GM12874 (cell line): ENCODE data around the gene KBTBD2.

Experiments used
- TF ChIP-seq, protein P1 (sequence below): IDR thresholded peaks from 2 replicates; pipeline ENCODE4 v1.5.1; 2011; ENCODE audit warnings: low read depth, mild to moderate bottlenecking, control low read depth, low read length, moderate library complexity; ENCODE audit not compliant: insufficient read depth

Gene KBTBD2

DNA sequence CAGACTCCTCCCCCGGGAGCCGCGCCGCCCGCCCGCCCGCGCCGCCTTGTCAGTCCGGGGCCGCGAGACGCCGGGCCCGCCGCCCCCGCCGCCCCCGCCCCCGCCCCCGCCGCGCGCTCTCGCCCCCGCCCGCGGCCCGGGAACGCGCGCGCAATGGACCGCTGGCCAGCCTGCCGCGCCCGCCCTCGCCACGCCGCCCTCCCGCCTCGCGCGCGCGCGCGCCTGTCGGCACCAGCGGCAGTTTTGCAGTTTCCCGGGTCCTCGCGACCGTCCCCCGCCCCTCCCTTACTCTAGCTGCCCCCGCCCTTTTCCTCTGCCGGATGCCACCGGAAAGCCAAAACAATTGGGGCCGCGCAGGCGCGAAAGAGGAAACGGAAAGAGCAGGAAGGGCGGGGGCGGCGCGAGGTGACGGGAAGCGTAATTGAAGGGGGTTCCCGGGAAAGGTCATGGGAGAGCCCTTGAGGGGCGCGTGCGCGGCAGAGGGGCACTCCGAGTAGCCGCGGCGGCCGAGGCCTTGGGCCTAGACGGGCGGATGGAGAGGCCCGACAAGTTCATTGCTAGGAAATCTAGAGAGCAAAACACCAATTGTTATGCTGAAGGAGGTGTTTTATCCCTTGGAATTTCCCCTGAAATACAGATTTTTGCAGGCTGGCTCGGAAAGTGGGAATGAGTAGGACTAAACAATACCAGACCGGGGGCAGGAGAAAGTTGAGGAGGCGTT, 400 bp upstream of the KBTBD2 start:
- TF ChIP-seq, protein P1, sequence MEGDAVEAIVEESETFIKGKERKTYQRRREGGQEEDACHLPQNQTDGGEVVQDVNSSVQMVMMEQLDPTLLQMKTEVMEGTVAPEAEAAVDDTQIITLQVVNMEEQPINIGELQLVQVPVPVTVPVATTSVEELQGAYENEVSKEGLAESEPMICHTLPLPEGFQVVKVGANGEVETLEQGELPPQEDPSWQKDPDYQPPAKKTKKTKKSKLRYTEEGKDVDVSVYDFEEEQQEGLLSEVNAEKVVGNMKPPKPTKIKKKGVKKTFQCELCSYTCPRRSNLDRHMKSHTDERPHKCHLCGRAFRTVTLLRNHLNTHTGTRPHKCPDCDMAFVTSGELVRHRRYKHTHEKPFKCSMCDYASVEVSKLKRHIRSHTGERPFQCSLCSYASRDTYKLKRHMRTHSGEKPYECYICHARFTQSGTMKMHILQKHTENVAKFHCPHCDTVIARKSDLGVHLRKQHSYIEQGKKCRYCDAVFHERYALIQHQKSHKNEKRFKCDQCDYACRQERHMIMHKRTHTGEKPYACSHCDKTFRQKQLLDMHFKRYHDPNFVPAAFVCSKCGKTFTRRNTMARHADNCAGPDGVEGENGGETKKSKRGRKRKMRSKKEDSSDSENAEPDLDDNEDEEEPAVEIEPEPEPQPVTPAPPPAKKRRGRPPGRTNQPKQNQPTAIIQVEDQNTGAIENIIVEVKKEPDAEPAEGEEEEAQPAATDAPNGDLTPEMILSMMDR, result no peak

DNA sequence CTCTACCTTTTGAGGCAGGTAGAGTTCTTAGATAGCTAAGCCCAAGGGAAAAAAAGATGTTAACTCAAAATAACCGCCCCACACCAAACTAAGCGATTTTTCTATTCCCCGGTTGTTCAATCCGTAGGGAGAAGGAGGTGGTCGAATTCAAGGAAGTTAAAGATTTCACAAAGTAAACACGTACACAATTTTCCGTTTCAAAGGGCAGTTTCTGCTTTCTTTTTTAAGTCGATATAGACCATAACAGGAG, 842 bp downstream of the KBTBD2 start:
- TF ChIP-seq, protein P1, result no peak

DNA sequence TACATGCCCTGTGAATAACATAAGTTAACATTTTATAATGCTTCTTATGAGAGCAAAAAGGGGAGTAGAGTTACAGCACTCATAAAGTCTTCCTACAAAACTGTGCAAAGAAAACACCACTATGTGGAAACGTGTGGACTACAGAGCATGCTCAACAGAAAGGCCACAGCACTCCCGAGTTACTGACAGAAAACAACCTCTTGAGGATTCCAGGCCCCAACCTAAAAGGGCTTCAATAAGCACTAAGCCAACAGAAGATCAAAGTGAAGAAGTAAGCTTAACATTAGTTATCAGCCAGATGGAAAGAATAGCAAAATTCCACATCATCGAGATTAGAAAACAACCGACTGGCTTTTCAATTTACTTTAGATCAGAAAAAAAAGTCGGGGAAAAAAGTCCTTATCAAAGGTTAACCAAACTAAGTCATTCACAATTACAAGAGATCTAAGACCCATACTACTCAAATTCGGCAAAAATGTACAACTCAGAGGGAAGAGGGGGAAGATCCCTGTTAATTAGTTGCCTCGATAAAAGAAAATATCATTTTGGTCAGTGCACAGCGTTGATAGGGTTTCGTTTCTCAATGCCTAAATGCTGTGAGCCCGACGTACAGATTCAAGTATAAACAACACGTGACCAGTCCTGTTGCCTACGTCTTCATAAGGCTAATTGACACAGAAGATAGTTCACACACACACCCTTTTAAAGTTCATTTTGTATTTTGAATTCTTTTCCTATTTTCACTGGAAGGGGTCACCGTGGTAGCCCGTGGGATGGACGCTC, 1.4 kb downstream of the KBTBD2 start:
- TF ChIP-seq, protein P1, result no peak

DNA sequence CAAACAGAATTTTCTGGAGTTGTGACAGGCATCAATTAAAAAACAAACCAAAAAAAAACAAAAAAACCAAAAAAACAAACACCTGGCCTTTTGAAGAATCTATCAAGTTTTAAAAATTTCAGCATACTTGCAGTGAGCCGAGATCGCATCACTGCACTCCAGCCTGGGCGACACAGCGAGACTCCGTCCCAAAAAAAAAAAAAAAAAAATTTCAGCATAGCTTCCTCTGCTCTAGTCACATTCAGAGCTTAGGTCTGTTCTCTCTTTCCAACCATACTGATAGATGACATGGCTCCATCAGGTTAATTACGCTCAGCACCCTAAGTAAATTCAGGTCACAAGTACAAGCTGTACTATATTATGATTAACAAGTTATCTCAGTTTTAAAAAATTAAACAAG, 3.1 kb downstream of the KBTBD2 start:
- TF ChIP-seq, protein P1, result no peak

DNA sequence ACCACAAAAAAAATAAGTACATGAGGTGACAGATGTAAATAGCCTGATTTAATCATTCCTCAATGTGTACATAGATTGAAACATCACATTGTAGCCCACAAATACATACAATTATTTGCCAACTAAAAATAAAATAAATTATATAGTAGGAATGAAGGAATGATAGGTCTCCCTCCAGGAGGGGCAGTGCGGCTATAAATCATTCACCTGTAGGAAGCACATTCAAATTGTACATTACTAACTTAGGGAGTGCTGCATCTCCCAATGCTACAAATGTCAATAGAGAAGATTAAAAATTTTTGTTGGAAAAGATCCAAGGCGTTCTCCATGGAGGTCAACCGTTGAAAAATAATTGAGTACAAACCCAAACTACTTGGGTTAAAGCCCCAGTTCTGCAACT, 4.2 kb downstream of the KBTBD2 start:
- TF ChIP-seq, protein P1, result no peak

DNA sequence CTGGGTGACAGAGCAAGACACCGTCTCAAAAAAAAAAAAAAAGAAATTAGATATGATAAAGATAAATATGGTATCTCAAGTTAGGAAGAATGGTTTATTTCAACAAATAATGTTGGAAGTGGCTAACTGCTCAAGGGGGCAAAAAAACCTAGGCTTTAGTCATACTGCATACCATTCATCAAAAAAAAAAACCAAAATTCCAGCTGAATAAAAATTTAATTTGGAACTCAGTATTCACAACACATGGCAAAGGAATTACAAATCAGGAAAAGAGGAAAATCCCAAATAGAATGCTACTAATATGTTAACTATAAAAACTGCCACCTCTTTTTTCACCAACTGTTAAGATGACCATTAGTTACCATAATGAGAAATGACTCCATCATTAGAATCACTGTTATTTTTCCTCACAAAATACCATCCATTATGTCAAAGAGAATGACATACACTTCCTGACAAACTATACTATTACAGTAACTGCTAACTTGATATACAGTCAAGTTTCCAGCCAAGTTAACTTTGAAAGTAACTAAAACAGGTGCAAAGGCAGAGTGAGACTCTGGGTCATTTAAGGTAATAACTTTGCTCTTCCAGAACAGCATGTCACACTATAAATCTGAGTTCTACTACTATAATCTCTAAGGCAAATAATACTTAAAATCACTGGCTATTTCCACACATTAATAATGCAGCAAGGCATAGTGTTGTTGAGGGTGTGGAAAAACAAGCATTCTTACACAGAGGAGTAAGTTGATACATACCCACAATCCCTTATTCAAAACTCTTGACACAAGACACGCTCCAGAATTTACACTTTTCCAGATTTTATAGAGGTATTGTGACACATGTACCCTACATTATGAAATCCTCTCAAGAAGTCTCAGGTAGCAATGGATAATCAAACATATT, 10.2 kb downstream of the KBTBD2 start:
- TF ChIP-seq, protein P1, result no peak

DNA sequence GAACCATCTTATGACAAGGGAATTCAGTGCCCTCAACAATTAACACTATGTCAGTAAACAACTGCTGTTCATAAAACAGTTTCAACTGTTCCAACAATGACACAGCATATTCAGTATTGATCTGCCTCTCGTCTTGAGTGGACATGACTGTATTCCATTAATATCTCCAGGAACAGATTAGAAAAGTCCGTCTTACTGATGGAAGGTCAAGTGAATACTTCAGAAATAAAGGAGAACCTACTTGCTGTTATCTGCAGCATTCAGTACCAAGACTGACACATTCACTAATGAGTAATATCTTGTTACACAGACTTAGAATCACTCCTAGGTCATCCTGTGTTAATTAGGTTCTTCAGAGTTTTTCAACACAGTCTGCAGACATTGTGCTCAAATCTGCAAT, 12.1 kb downstream of the KBTBD2 start:
- TF ChIP-seq, protein P1, result no peak
